CD4-positive, alpha-beta T cell treated with Interleukin-1 beta for 1 hour (primary cell): Measurements from ENCODE around the gene TRIM56.
"Not testable (repeated sequence)": the region's sequence is repeated elsewhere in the genome, so short reads cannot be mapped to it uniquely, and the experiment has no call there.

Experiments used
- DNase-seq, 2 donors: peaks; one replicate each; pipeline ENCODE4 v3.0.0-alpha.2; 2020 to 2022

TRIM56 gene, protein sequence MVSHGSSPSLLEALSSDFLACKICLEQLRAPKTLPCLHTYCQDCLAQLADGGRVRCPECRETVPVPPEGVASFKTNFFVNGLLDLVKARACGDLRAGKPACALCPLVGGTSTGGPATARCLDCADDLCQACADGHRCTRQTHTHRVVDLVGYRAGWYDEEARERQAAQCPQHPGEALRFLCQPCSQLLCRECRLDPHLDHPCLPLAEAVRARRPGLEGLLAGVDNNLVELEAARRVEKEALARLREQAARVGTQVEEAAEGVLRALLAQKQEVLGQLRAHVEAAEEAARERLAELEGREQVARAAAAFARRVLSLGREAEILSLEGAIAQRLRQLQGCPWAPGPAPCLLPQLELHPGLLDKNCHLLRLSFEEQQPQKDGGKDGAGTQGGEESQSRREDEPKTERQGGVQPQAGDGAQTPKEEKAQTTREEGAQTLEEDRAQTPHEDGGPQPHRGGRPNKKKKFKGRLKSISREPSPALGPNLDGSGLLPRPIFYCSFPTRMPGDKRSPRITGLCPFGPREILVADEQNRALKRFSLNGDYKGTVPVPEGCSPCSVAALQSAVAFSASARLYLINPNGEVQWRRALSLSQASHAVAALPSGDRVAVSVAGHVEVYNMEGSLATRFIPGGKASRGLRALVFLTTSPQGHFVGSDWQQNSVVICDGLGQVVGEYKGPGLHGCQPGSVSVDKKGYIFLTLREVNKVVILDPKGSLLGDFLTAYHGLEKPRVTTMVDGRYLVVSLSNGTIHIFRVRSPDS

GRCh38 chr7:101085162-101085964 lies at the start of gene TRIM56:
TSS of gene TRIM56 (plus strand) at chr7:101085481. CDS start at chr7:101087313, 1,832 bp downstream.
- DNase-seq = peak; percentile 77 to 79

DNA sequence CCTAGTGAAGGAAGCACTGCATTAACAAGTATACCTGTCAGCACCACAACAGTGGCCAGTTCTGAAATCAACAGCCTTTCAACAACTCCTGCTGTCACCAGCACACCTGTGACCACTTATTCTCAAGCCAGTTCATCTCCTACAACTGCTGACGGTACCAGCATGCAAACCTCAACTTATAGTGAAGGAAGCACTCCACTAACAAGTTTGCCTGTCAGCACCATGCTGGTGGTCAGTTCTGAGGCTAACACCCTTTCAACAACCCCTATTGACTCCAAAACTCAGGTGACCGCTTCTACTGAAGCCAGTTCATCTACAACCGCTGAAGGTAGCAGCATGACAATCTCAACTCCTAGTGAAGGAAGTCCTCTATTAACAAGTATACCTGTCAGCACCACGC lies 49.3 kb upstream of the TRIM56 start:
- DNase-seq = no peak

DNA sequence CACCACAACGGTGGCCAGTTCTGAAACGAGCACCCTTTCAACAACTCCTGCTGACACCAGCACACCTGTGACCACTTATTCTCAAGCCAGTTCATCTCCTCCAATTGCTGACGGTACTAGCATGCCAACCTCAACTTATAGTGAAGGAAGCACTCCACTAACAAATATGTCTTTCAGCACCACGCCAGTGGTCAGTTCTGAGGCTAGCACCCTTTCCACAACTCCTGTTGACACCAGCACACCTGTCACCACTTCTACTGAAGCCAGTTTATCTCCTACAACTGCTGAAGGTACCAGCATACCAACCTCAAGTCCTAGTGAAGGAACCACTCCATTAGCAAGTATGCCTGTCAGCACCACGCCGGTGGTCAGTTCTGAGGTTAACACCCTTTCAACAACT lies 44.0 kb upstream of the TRIM56 start:
- DNase-seq = not testable (repeated sequence)

GRCh38 chr7:101058355-101058754 lies 26.9 kb upstream of the TRIM56 start:
- DNase-seq = peak; percentile 20 to 37

- DNase-seq = no peak
Measured at GRCh38 chr7:101059620-101059942, 25.7 kb upstream of the TRIM56 start.

DNA sequence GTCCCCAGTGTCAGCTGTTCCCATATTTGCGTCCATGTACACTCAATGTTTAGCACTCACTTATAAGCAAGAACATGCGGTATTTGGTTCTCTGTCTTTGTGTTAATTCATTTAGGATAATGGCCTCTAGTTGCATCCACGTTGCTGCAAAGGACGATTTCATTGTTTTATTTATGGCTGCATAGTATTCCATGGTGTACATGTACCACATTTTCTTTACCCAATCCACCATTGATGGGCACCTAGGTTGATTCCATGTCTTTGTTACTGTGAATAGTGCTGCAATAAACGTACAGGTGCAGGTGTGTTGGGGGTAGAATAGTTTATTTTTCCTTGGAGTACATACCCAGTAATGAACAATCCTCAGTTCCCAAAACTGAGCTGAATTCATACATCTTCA lies 24.3 kb upstream of the TRIM56 start:
- no peak for DNase-seq

GRCh38 chr7:101064176-101064550 lies 21.1 kb upstream of the TRIM56 start:
- not testable (repeated sequence) for DNase-seq

GRCh38 chr7:101065162-101065561 lies 20.1 kb upstream of the TRIM56 start:
- not testable (repeated sequence) for DNase-seq

- no peak for DNase-seq
Measured at GRCh38 chr7:101066141-101066832, 19.0 kb upstream of the TRIM56 start.

GRCh38 chr7:101066833-101067177 lies 18.5 kb upstream of the TRIM56 start:
- no peak for DNase-seq

GRCh38 chr7:101068401-101068800 lies 16.9 kb upstream of the TRIM56 start:
- DNase-seq = no peak

DNA sequence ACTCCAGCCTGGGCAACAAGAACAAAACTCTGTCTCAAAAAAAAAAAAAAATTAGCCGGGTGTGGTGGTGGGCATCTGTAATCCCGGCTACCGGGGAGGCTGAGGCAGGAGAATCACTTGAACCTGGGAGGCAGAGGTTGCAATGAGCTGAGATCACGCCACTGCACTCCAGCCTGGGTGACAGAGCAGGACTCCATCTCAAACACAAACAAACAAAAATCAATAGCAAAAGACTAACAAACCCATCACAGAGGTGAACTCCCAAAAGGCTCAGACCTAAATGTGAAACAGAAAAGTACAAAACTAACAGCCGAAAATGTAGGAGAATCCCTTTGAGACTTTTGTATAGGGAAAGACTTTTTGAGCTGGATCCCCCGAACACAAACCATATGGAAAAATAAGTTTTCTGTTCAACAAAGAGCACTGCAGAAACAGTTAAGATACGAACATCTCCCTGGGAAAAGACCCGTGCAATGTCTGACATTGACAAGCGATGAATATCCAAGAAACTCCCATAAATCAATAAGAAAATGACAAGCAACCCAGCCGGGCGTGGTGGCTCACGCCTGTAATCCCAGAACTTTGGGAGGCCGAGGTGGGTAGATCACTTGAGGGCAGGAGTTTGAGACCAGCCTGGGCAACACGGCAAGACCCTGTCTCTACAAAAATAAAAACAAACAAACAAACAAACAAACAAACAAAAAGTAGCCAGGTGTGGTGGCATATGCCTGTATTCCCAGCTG lies 13.7 kb upstream of the TRIM56 start:
- DNase-seq = not testable (repeated sequence)

GRCh38 chr7:101075646-101076045 lies 9.6 kb upstream of the TRIM56 start:
- DNase-seq = no peak

- not testable (repeated sequence) for DNase-seq
Measured at GRCh38 chr7:101076183-101076582, 9.1 kb upstream of the TRIM56 start.

DNA sequence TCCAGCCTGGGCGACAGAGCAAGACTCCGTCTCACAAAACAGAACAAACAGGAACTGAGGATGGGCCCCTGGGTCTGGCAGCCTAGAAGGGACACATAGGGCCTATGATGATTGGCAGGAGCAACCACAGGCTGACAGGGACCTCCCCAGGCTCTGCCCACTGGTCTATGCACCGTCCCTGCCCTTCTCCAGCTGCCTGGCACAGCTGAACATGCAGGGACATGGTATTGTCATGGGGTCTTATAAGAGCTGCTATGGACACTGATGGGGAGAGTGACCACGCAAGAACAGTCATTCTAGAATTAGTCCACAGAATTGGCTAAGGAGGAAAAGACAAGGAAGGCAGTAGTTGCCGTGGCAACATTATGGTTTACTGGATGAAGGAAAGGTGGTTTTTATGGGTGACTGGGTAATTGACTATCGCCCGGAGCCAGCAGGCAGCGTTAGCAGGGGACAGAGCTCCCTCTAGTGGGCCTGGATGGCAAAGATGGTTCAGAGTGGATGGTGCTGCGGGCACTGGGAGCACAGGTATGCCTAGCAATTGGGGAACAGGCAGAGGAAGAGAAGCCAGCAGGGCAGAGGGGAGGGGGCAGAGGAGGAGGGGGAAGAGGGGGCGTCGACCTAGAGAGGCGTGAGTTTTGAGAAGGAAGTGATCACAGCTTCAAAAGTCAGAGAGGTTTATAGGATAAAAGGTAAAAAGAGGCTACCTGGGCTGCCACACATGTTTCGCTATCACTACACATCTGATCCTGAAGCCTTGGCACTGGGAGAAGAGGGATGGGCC lies 7.8 kb upstream of the TRIM56 start:
- peak; percentile 80 to 84 for DNase-seq

GRCh38 chr7:101081432-101081831 lies 3.8 kb upstream of the TRIM56 start:
- DNase-seq = no peak

- no peak for DNase-seq
Measured at GRCh38 chr7:101084865-101085161, 468 bp upstream of the TRIM56 start.

GRCh38 chr7:101087334-101088068 lies 2.2 kb downstream of the TRIM56 start:
- no peak for DNase-seq

GRCh38 chr7:101088069-101088425 lies 2.8 kb downstream of the TRIM56 start:
- no peak for DNase-seq

GRCh38 chr7:101088858-101089529 lies 3.7 kb downstream of the TRIM56 start:
- DNase-seq = no peak
